Measurements from ENCODE around the gene TESMIN.

GRCh38 chr11:68673306-68673945, 77.9 kb downstream of the TESMIN start:
- TF ChIP-seq POLR2A (IDR thresholded peaks at IDR 0.05) (no peak), CTCF (IDR thresholded peaks at IDR 0.05 in 4 of 5, conservative IDR thresholded peaks at IDR 0.05 in 1 of 5) (no peak)
